Measurements from ENCODE around the gene WDTC1. TPM values are rescaled to one million over a fixed set of nuclear protein-coding genes. Genes with fewer than 3 reads are reported as not detected.

Gene WDTC1
- total and polyA plus RNA-seq, 2 donors (not counting 1 experiment from before 2014, with no cell fraction given), result 32.5 to 69.1 TPM

- TF ChIP-seq, protein P1, sequence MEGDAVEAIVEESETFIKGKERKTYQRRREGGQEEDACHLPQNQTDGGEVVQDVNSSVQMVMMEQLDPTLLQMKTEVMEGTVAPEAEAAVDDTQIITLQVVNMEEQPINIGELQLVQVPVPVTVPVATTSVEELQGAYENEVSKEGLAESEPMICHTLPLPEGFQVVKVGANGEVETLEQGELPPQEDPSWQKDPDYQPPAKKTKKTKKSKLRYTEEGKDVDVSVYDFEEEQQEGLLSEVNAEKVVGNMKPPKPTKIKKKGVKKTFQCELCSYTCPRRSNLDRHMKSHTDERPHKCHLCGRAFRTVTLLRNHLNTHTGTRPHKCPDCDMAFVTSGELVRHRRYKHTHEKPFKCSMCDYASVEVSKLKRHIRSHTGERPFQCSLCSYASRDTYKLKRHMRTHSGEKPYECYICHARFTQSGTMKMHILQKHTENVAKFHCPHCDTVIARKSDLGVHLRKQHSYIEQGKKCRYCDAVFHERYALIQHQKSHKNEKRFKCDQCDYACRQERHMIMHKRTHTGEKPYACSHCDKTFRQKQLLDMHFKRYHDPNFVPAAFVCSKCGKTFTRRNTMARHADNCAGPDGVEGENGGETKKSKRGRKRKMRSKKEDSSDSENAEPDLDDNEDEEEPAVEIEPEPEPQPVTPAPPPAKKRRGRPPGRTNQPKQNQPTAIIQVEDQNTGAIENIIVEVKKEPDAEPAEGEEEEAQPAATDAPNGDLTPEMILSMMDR (IDR thresholded peaks at IDR 0.05), result no peak
- no peak for TF ChIP-seq EZH2 (IDR thresholded peaks at IDR 0.05; ENCODE audit: borderline replicate concordance, insufficient read depth, low read depth, low read length, poor library complexity, severe bottlenecking)
- Mint-ChIP-seq H3K27ac (no peak overlapping the region), H3K4me1 (peaks cover 56% of the 10 kb centered on the region), H3K27me3 (no peaks in the 10 kb centered on the region), H3K4me3 (no peak overlapping the region), H3K9me3 (ENCODE audit: insufficient read depth) (no peaks in the 10 kb centered on the region)
- ATAC-seq (ENCODE audit: low read depth), result no peak
- Histone ChIP-seq H3K9ac (ENCODE audit: low read length) (no peak overlapping the region), H2AFZ (ENCODE audit: insufficient read depth, low read depth, low read length, poor library complexity, severe bottlenecking) (no peak overlapping the region), H3K4me1 (ENCODE audit: control insufficient read depth in 2 of 2, insufficient read depth in 2 of 2, low read length in 2 of 2) (peaks cover 29 to 51% of the 10 kb centered on the region in 2 donors), H3K79me2 (ENCODE audit: control insufficient read depth, insufficient read depth, low read length) (peaks cover 59% of the 10 kb centered on the region), H3K4me3 (ENCODE audit: control extremely low read depth in 1 of 5, extremely low read depth in 1 of 5, insufficient read depth in 1 of 5, low read depth in 2 of 5, low read length in 4 of 5) (no peak overlapping the region), H3K27ac (ENCODE audit: low read length in 2 of 2) (no peak overlapping the region), H3K9me3 (ENCODE audit: control extremely low read depth in 1 of 3, control insufficient read depth in 2 of 3, insufficient read depth in 1 of 3, low read length in 2 of 3) (peaks cover 0 to 2% (median 0%) of the 10 kb centered on the region in 3 donors), H3K27me3 (replicated peaks in 1 of 4; ENCODE audit: control extremely low read depth in 1 of 4, control insufficient read depth in 3 of 4, insufficient read depth in 4 of 4, low read length in 3 of 4) (no peaks in the 10 kb centered on the region), H3K36me3 (replicated peaks in 1 of 2; ENCODE audit: control extremely low read depth in 1 of 2, control insufficient read depth in 1 of 2, extremely low read depth in 1 of 2, insufficient read depth in 2 of 2, low read length in 1 of 2) (peaks cover 0 to 42% of the 10 kb centered on the region in 2 experiments), H4K20me1 (ENCODE audit: control insufficient read depth, insufficient read depth, low read length, poor library complexity, severe bottlenecking) (peaks cover 12% of the 10 kb centered on the region), H3K4me2 (replicated peaks; ENCODE audit: low read depth, low read length, poor library complexity, severe bottlenecking) (peak overlapping the region; percentile 38)
- ChIA-PET POLR2A (interaction anchor here (0.9 to 1.4 kb wide), 2 partner anchors 9 to 20 kb away, joined by 3 to 7 read pairs; no protein-coding TSS in a partner anchor), CTCF (interaction anchor here (0.5 to 12.7 kb wide), 5 partner anchors 12 to 145 kb away, joined by 3 to 132 read pairs (median 4); partner anchors contain the start of gene MAP3K6)
- 94% methylated on average over 12 of the region's 12 CpGs for WGBS (ENCODE audit: insufficient coverage)
- intact Hi-C loops (cut with micrococcal nuclease), result no loop called here
- DNase-seq, result no peak
Measured at GRCh38 chr1:27345272-27345671, 110.8 kb downstream of the WDTC1 start.

DNA sequence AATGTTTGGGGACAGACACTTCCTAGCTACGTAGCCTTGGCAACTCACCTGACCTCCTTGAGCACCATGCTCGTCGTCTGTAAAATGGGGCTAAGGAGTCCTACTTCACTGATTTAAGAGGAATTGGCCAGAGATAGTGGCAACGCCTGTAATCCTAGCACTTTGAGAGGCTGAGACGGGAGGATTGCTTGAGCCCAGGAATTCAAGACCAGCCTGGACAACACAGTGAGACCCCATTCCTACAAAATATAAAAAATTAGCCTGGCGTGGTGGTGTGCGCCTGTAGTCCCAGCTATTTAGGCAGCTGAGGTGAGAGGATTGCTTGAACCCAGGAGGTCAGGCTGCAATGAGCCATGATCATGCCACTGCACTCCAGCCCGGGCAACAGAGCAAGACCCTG lies 111.9 kb downstream of the WDTC1 start:
- ATAC-seq (ENCODE audit: low read depth) (no peak), DNase-seq (no peak)
- H3K9me3 Mint-ChIP-seq (ENCODE audit: insufficient read depth), result no peaks in the 10 kb centered on the region
- Histone ChIP-seq H3K27me3 (replicated peaks in 1 of 4; ENCODE audit: control extremely low read depth in 1 of 4, control insufficient read depth in 3 of 4, insufficient read depth in 4 of 4, low read length in 3 of 4) (no peaks in the 10 kb centered on the region), H3K27ac (ENCODE audit: low read length in 2 of 2) (no peak overlapping the region), H3K9me3 (ENCODE audit: control extremely low read depth in 1 of 3, control insufficient read depth in 2 of 3, insufficient read depth in 1 of 3, low read length in 2 of 3) (no peaks in the 10 kb centered on the region), H3K79me2 (ENCODE audit: control insufficient read depth, insufficient read depth, low read length) (peaks cover 63% of the 10 kb centered on the region), H3K4me1 (ENCODE audit: control insufficient read depth in 2 of 2, insufficient read depth in 2 of 2, low read length in 2 of 2) (peaks cover 19 to 40% of the 10 kb centered on the region in 2 donors), H2AFZ (ENCODE audit: insufficient read depth, low read depth, low read length, poor library complexity, severe bottlenecking) (no peak overlapping the region), H3K9ac (ENCODE audit: low read length) (no peak overlapping the region), H4K20me1 (ENCODE audit: control insufficient read depth, insufficient read depth, low read length, poor library complexity, severe bottlenecking) (peaks cover 12% of the 10 kb centered on the region), H3K36me3 (replicated peaks in 1 of 2; ENCODE audit: control extremely low read depth in 1 of 2, control insufficient read depth in 1 of 2, extremely low read depth in 1 of 2, insufficient read depth in 2 of 2, low read length in 1 of 2) (peaks cover 0 to 52% of the 10 kb centered on the region in 2 experiments), H3K4me3 (ENCODE audit: control extremely low read depth in 1 of 5, extremely low read depth in 1 of 5, insufficient read depth in 1 of 5, low read depth in 2 of 5, low read length in 4 of 5) (no peak overlapping the region), H3K4me2 (replicated peaks; ENCODE audit: low read depth, low read length, poor library complexity, severe bottlenecking) (no peak overlapping the region)
- TF ChIP-seq, protein P1 (IDR thresholded peaks at IDR 0.05), result no peak
- no peak for TF ChIP-seq EZH2 (IDR thresholded peaks at IDR 0.05; ENCODE audit: borderline replicate concordance, insufficient read depth, low read depth, low read length, poor library complexity, severe bottlenecking)
- peak overlapping the region; percentile 33 for H3K4me3 Mint-ChIP-seq
- ChIA-PET POLR2A (no interaction called here), CTCF (interaction anchor here (0.6 to 12.7 kb wide), 8 partner anchors 12 to 218 kb away, joined by 3 to 132 read pairs (median 4); partner anchors contain the start of gene MAP3K6)
- intact Hi-C loops (cut with micrococcal nuclease), result no loop called here
- peaks cover 47% of the 10 kb centered on the region for H3K4me1 Mint-ChIP-seq
- 95% methylated on average over 4 of the region's 8 CpGs for whole genome bisulfite sequencing (ENCODE audit: insufficient coverage)
- no peaks in the 10 kb centered on the region for H3K27me3 Mint-ChIP-seq
- peak overlapping the region; percentile 35 for H3K27ac Mint-ChIP-seq

All from B cell (primary cell).